Esophagus mucosa (tissue), 1 donor: Measurements from ENCODE around the gene LGR6. TPM values are rescaled to one million over a fixed set of nuclear protein-coding genes. Genes with fewer than 3 reads are reported as not detected.

Source experiments
- ATAC-seq: fragments of 200-7000 bp; cut with Tn5 transposase; one replicate; pipeline ENCODE4 v1.9.1; 2020
- total RNA-seq: library from RNA; stranded (reverse); gene quantifications from one replicate; pipeline ENCODE4 v1.2.4, GENCODE V29; 2023
- donor health status: DM: yes; HTN: yes; CAD: no.

Gene LGR6
- total RNA-seq, 1 donor from 2014 or later: 2.7 TPM

- ATAC-seq: no peak
Observed at GRCh38 chr1:202270871-202271326, 77.3 kb downstream of the LGR6 start.

GRCh38 chr1:202272103-202272845, 78.7 kb downstream of the LGR6 start:
- ATAC-seq: no peak

GRCh38 chr1:202274611-202275010, 81.0 kb downstream of the LGR6 start:
- peak; percentile 23 for ATAC-seq

- ATAC-seq: no peak
Observed at GRCh38 chr1:202275061-202275770, 81.6 kb downstream of the LGR6 start.

- ATAC-seq: no peak
Observed at GRCh38 chr1:202276081-202276715, 82.6 kb downstream of the LGR6 start.

GRCh38 chr1:202276920-202277319, 83.3 kb downstream of the LGR6 start:
- ATAC-seq: no peak

- no peak for ATAC-seq
Observed at GRCh38 chr1:202278751-202279150, 85.2 kb downstream of the LGR6 start.

- ATAC-seq: no peak
Observed at GRCh38 chr1:202279806-202280205, 86.2 kb downstream of the LGR6 start.

GRCh38 chr1:202280595-202280994, 87.0 kb downstream of the LGR6 start:
- ATAC-seq: no peak

GRCh38 chr1:202281316-202282024, 87.9 kb downstream of the LGR6 start:
- no peak for ATAC-seq

- no peak for ATAC-seq
Observed at GRCh38 chr1:202282025-202282371, 88.4 kb downstream of the LGR6 start.

- no peak for ATAC-seq
Observed at GRCh38 chr1:202282596-202283283, 89.1 kb downstream of the LGR6 start.

- ATAC-seq: peak; percentile 37
Observed at GRCh38 chr1:202283379-202283844, 89.8 kb downstream of the LGR6 start.

GRCh38 chr1:202283991-202284390, 90.4 kb downstream of the LGR6 start:
- no peak for ATAC-seq

- no peak for ATAC-seq
Observed at GRCh38 chr1:202285908-202286307, 92.3 kb downstream of the LGR6 start.

GRCh38 chr1:202286622-202287097, 93.1 kb downstream of the LGR6 start:
- ATAC-seq: no peak

GRCh38 chr1:202287196-202287595, 93.6 kb downstream of the LGR6 start:
- ATAC-seq: no peak

- ATAC-seq: no peak
Observed at GRCh38 chr1:202288177-202288576, 94.6 kb downstream of the LGR6 start.

- no peak for ATAC-seq
Observed at GRCh38 chr1:202289009-202289408, 95.4 kb downstream of the LGR6 start.

- ATAC-seq: no peak
Observed at GRCh38 chr1:202291001-202291400, 97.4 kb downstream of the LGR6 start.

GRCh38 chr1:202291961-202292712, 98.5 kb downstream of the LGR6 start:
- peak; percentile 82 for ATAC-seq
